Measurements from ENCODE around the gene NRDE2.
A peak's percentile ranks its signal among the peaks of the same experiment; 100 is the strongest.
"Not testable (repeated sequence)": the region's sequence is repeated elsewhere in the genome, so short reads cannot be mapped to it uniquely, and the experiment has no call there.

Gene NRDE2

GRCh38 chr14:90341232-90341631 lies 9.5 kb upstream of the NRDE2 start:
- not testable (repeated sequence) for DNase-seq

- no peak for DNase-seq
These were observed 5.2 kb upstream of the NRDE2 start for GRCh38 chr14:90336985-90337384.

- no peak for DNase-seq
These were observed 4.7 kb upstream of the NRDE2 start for GRCh38 chr14:90336401-90336800.

GRCh38 chr14:90332271-90332584 lies 487 bp upstream of the NRDE2 start:
- no peak for DNase-seq

- DNase-seq, result no peak
These were observed 1.2 kb downstream of the NRDE2 start for GRCh38 chr14:90330203-90331196.

GRCh38 chr14:90321891-90322290 lies 9.8 kb downstream of the NRDE2 start:
- no peak for DNase-seq

GRCh38 chr14:90319634-90320541 lies 11.9 kb downstream of the NRDE2 start:
- no peak for DNase-seq

GRCh38 chr14:90319173-90319572 lies 12.6 kb downstream of the NRDE2 start:
- DNase-seq, result no peak

GRCh38 chr14:90318016-90318415 lies 13.7 kb downstream of the NRDE2 start:
- DNase-seq, result no peak

- no peak for DNase-seq
These were observed 14.5 kb downstream of the NRDE2 start for GRCh38 chr14:90317286-90317685.

GRCh38 chr14:90308561-90308960 lies 23.2 kb downstream of the NRDE2 start:
- DNase-seq, result no peak

GRCh38 chr14:90305176-90305601 lies 26.6 kb downstream of the NRDE2 start:
- no peak for DNase-seq

- no peak for DNase-seq
These were observed 27.2 kb downstream of the NRDE2 start for GRCh38 chr14:90304502-90304901.

GRCh38 chr14:90303473-90303872 lies 28.3 kb downstream of the NRDE2 start:
- no peak for DNase-seq

- DNase-seq, result no peak
These were observed 29.0 kb downstream of the NRDE2 start for GRCh38 chr14:90302529-90303303.

- peak; percentile 24 for DNase-seq
These were observed 30.1 kb downstream of the NRDE2 start for GRCh38 chr14:90301668-90302090.

- no peak for DNase-seq
These were observed 30.6 kb downstream of the NRDE2 start for GRCh38 chr14:90301122-90301521.

- DNase-seq, result no peak
These were observed 31.1 kb downstream of the NRDE2 start for GRCh38 chr14:90300611-90301047.

GRCh38 chr14:90299408-90299807 lies 32.3 kb downstream of the NRDE2 start:
- DNase-seq, result no peak

GRCh38 chr14:90297876-90298629 lies 33.7 kb downstream of the NRDE2 start:
- no peak for DNase-seq

- no peak for DNase-seq
These were observed 35.1 kb downstream of the NRDE2 start for GRCh38 chr14:90296641-90297040.
